Gastrocnemius medialis (tissue), 4 donors: ENCODE measurements around the gene KCNH2. TPM values are rescaled to one million over a fixed set of nuclear protein-coding genes. Genes with fewer than 3 reads are reported as not detected.

Experiments
- ATAC-seq, 2 donors: fragments of 150-250 bp; one replicate each; pipeline ENCODE4 v1.9.1; 2016
- DNase-seq, 2 donors: peaks; one replicate each; pipeline ENCODE4 v3.0.0-alpha.2; 2019
- H3K27ac ChIP-seq, 4 donors: fragments of 200-600 bp; sonication (generic); 1 replicate in 1 of 4; 2 replicates in 3 of 4; pipeline ENCODE4 v1.5.1; 2016 to 2018; ENCODE audit warnings: mild to moderate bottlenecking in 2 of 4, moderate library complexity in 1 of 4
- H3K27me3 ChIP-seq, 3 donors: fragments of 200-600 bp; sonication (generic) in 2 of 3; 1 replicate in 1 of 3; 2 replicates in 2 of 3; pipeline versions ENCODE4 v1.5.1 to v1.6.0; 2016 to 2019; ENCODE audit warnings: mild to moderate bottlenecking in 1 of 3, moderate library complexity in 1 of 3
- H3K36me3 ChIP-seq, 2 donors: fragments of 200-600 bp; sonication (generic) in 1 of 2; one replicate each; pipeline ENCODE4 v1.5.1; 2017 to 2018
- H3K4me1 ChIP-seq, 2 donors: fragments of 200-600 bp; sonication (generic) in 1 of 2; one replicate each; pipeline ENCODE4 v1.5.1; 2016 to 2017; ENCODE audit warnings: mild to moderate bottlenecking in 2 of 2
- H3K4me3 ChIP-seq, 4 donors: fragments of 200-600 bp; sonication (generic) in 3 of 4; 1 replicate in 1 of 4; 2 replicates in 3 of 4; pipeline ENCODE4 v1.5.1; 2016 to 2019; ENCODE audit warnings: mild to moderate bottlenecking in 2 of 4
- H3K9me3 ChIP-seq, 3 donors: fragments of 200-600 bp; sonication (generic) in 2 of 3; 1 replicate in 1 of 3; 2 replicates in 2 of 3; pipeline ENCODE4 v1.5.1; 2016 to 2019
- CTCF ChIP-seq, 5 experiments: fragments of 450-650 bp in 3 of 5; fragments of 200-600 bp in 2 of 5; sonication (generic) in 2 of 5; IDR thresholded peaks in 4 of 5; conservative IDR thresholded peaks in 1 of 5; 1 replicate in 4 of 5; 2 replicates in 1 of 5; pipeline ENCODE4 v1.5.1; 2016 to 2019; ENCODE audit warnings: antibody characterized with exemption in 5 of 5, mild to moderate bottlenecking in 3 of 5, moderate library complexity in 3 of 5
- POLR2A ChIP-seq, 2 donors: fragments of 450-650 bp; IDR thresholded peaks; one replicate each; pipeline ENCODE4 v1.6.1; 2017; ENCODE audit warnings: antibody characterized with exemption in 2 of 2, mild to moderate bottlenecking in 2 of 2, moderate library complexity in 2 of 2
- in situ Hi-C, 4 donors: fragments of 200-750 bp; cut with MboI; loops; one replicate each; pipeline versions ENCODE4 v1.15.0 to v1.8.0; 2017; ENCODE audit warnings: low sequenced_read_pairs in 4 of 4
- intact Hi-C: fragments of 100-400 bp; cut with DNase I; formaldehyde crosslinking; loops from one replicate; pipeline ENCODE4 v1.15.1; 2023; ENCODE audit warnings: low total_unique reads
- total RNA-seq, 4 donors: library from RNA; depleted of rRNA; stranded (reverse); fragments of >200 nt; gene quantifications; one replicate each; pipeline versions ENCODE4 v1.1.0 to v1.2.3, GENCODE V29; 2016

Gene KCNH2
- total RNA-seq, 4 donors from 2014 or later = 0.19 to 1.00 (median 0.46) TPM; not detected in 1

GRCh38 chr7:150942591-150943452 lies 35.3 kb downstream of the KCNH2 start:
- DNase-seq = no peak
- Histone ChIP-seq H3K9me3 (no peaks in the 10 kb centered on the region), H3K27me3 (peaks cover 0 to 5% (median 0%) of the 10 kb centered on the region in 3 donors), H3K27ac (no peak overlapping the region), H3K36me3 (no peaks in the 10 kb centered on the region), H3K4me3 (no peak overlapping the region), H3K4me1 (no peaks in the 10 kb centered on the region)
- intact Hi-C loops = no loop called here
- ATAC-seq = no peak
- TF ChIP-seq CTCF (IDR thresholded peaks at IDR 0.05 in 4 of 5, conservative IDR thresholded peaks at IDR 0.05 in 1 of 5) = no peak
- TF ChIP-seq POLR2A (IDR thresholded peaks at IDR 0.05) = no peak
- in situ Hi-C loops = no loop called here

GRCh38 chr7:150942001-150942590 lies 36.0 kb downstream of the KCNH2 start:
- intact Hi-C loops (no loop called here), in situ Hi-C loops (no loop called here)
- no peaks in the 10 kb centered on the region for H3K36me3 ChIP-seq
- peaks cover 0 to 6% (median 0%) of the 10 kb centered on the region in 3 donors for H3K27me3 ChIP-seq
- no peak overlapping the region for H3K27ac ChIP-seq
- DNase-seq (no peak), ATAC-seq (no peak)
- no peak overlapping the region for H3K4me3 ChIP-seq
- H3K9me3 ChIP-seq = no peaks in the 10 kb centered on the region
- TF ChIP-seq POLR2A (IDR thresholded peaks at IDR 0.05) (no peak), CTCF (IDR thresholded peaks at IDR 0.05 in 4 of 5, conservative IDR thresholded peaks at IDR 0.05 in 1 of 5) (no peak)
- no peaks in the 10 kb centered on the region for H3K4me1 ChIP-seq

GRCh38 chr7:150941351-150942000 lies 36.6 kb downstream of the KCNH2 start:
- no peaks in the 10 kb centered on the region for H3K9me3 ChIP-seq
- no peaks in the 10 kb centered on the region for H3K4me1 ChIP-seq
- H3K4me3 ChIP-seq = no peak overlapping the region
- ATAC-seq = no peak
- no peak overlapping the region for H3K27ac ChIP-seq
- peaks cover 0 to 8% (median 0%) of the 10 kb centered on the region in 3 donors for H3K27me3 ChIP-seq
- in situ Hi-C loops (no loop called here), intact Hi-C loops (no loop called here)
- TF ChIP-seq POLR2A (IDR thresholded peaks at IDR 0.05) (no peak), CTCF (IDR thresholded peaks at IDR 0.05 in 4 of 5, conservative IDR thresholded peaks at IDR 0.05 in 1 of 5) (no peak)
- DNase-seq = no peak
- no peaks in the 10 kb centered on the region for H3K36me3 ChIP-seq

GRCh38 chr7:150940431-150941102 lies 37.6 kb downstream of the KCNH2 start:
- intact Hi-C loops = no loop called here
- DNase-seq = no peak
- no peak for TF ChIP-seq POLR2A (IDR thresholded peaks at IDR 0.05)
- TF ChIP-seq CTCF (IDR thresholded peaks at IDR 0.05 in 4 of 5, conservative IDR thresholded peaks at IDR 0.05 in 1 of 5) = no peak
- peaks cover 0 to 12% (median 0%) of the 10 kb centered on the region in 3 donors for H3K27me3 ChIP-seq
- no peak overlapping the region for H3K4me3 ChIP-seq
- H3K36me3 ChIP-seq = no peaks in the 10 kb centered on the region
- in situ Hi-C loops = no loop called here
- no peaks in the 10 kb centered on the region for H3K4me1 ChIP-seq
- no peak for ATAC-seq
- no peaks in the 10 kb centered on the region for H3K9me3 ChIP-seq
- no peak overlapping the region for H3K27ac ChIP-seq
